GM18499 (cell line): ENCODE data around the gene ERICH2.

Experiments
- ATAC-seq: cut with Tn5 transposase; IDR thresholded peaks from one replicate; pipeline ENCODE4 v1.9.1; 2021; ENCODE audit warnings: moderate number of reproducible peaks; ENCODE audit not compliant: insufficient read depth, unreplicated experiment

ERICH2 gene

GRCh38 chr2:170816504-170817092 lies 46.4 kb downstream of the ERICH2 start, which contains the start of gene GAD1:
TSS of gene GAD1 (plus strand) at chr2:170816887. CDS start at chr2:170818592, 1,705 bp downstream.
- no peak for ATAC-seq

GRCh38 chr2:170817093-170818035 lies 47.2 kb downstream of the ERICH2 start:
- no peak for ATAC-seq

GRCh38 chr2:170818036-170818751 lies 48.0 kb downstream of the ERICH2 start:
- no peak for ATAC-seq

GRCh38 chr2:170818752-170819470 lies 48.7 kb downstream of the ERICH2 start:
- ATAC-seq = no peak

- no peak for ATAC-seq
Observed at GRCh38 chr2:170819680-170820664, 49.8 kb downstream of the ERICH2 start.

- no peak for ATAC-seq
Observed at GRCh38 chr2:170820757-170821530, 50.8 kb downstream of the ERICH2 start.

- no peak for ATAC-seq
Observed at GRCh38 chr2:170821531-170822289, 51.5 kb downstream of the ERICH2 start.

GRCh38 chr2:170822290-170823087 lies 52.3 kb downstream of the ERICH2 start:
- ATAC-seq = no peak

- ATAC-seq = no peak
Observed at GRCh38 chr2:170823088-170823897, 53.1 kb downstream of the ERICH2 start.

GRCh38 chr2:170823898-170824215 lies 53.7 kb downstream of the ERICH2 start:
- ATAC-seq = no peak

GRCh38 chr2:170824526-170825015 lies 54.4 kb downstream of the ERICH2 start:
- no peak for ATAC-seq

- no peak for ATAC-seq
Observed at GRCh38 chr2:170827841-170828532, 57.8 kb downstream of the ERICH2 start.

- no peak for ATAC-seq
Observed at GRCh38 chr2:170828533-170828916, 58.3 kb downstream of the ERICH2 start.

GRCh38 chr2:170829036-170829435 lies 58.9 kb downstream of the ERICH2 start:
- ATAC-seq = no peak

- no peak for ATAC-seq
Observed at GRCh38 chr2:170830166-170830565, 60.0 kb downstream of the ERICH2 start.
